Spinal cord (tissue), 10 donors: ENCODE results near the gene CYP2W1. TPM values are rescaled to one million over a fixed set of nuclear protein-coding genes. Genes with fewer than 3 reads are reported as not detected.

ENCODE experiments used
- DNase-seq, 6 donors: peaks; one replicate each; pipeline versions ENCODE4 v3.0.0 to v3.0.0-alpha.2; 2013 to 2015; ENCODE audit warnings: low spot score in 6 of 6, low read depth in 4 of 6
- H3K27ac ChIP-seq: one replicate; pipeline ENCODE4 v1.5.1; 2013; ENCODE audit warnings: low read depth, low read length, control low read depth
- H3K27me3 ChIP-seq: one replicate; pipeline ENCODE4 v1.6.1; 2013; ENCODE audit warnings: low read length; ENCODE audit not compliant: control insufficient read depth, insufficient read depth
- H3K36me3 ChIP-seq: one replicate; pipeline ENCODE4 v1.6.1; 2013; ENCODE audit warnings: low read length; ENCODE audit not compliant: control insufficient read depth, insufficient read depth
- H3K4me1 ChIP-seq: one replicate; pipeline ENCODE4 v1.6.1; 2013; ENCODE audit warnings: low read length; ENCODE audit not compliant: control insufficient read depth, insufficient read depth
- H3K4me3 ChIP-seq: one replicate; pipeline ENCODE4 v1.5.1; 2013; ENCODE audit warnings: low read depth, low read length, control low read depth
- H3K9me3 ChIP-seq: one replicate; pipeline ENCODE4 v1.6.1; 2013; ENCODE audit warnings: low read length; ENCODE audit not compliant: control insufficient read depth, insufficient read depth
- WGBS: methylation state at CpG from one replicate; pipeline ENCODE4 v1.1.5; 2013; ENCODE audit warnings: missing lambda C conversion rate; ENCODE audit not compliant: insufficient coverage; 5-methylcytosine and 5-hydroxymethylcytosine counted together
- polyA plus RNA-seq, 2 donors: library from polyadenylated mRNA; unstranded; fragments of 120-200 nt; gene quantifications; one replicate each; pipeline ENCODE4 v1.2.1, GENCODE V29; 2013; ENCODE audit not compliant: insufficient read length in 2 of 2
- total RNA-seq, 2 donors: library from RNA; depleted of rRNA in 1 of 2; stranded (reverse); fragments of 120-200 nt in 1 of 2; fragments of >200 nt in 1 of 2; gene quantifications; one replicate each; pipeline versions ENCODE4 v1.2.3 to v1.2.4, GENCODE V29; 2013 to 2014
- donor health status: healthy.

The CYP2W1 gene
- total and polyA plus RNA-seq, 4 donors: 0.44 to 1.8 (median 1.1) TPM

DNA sequence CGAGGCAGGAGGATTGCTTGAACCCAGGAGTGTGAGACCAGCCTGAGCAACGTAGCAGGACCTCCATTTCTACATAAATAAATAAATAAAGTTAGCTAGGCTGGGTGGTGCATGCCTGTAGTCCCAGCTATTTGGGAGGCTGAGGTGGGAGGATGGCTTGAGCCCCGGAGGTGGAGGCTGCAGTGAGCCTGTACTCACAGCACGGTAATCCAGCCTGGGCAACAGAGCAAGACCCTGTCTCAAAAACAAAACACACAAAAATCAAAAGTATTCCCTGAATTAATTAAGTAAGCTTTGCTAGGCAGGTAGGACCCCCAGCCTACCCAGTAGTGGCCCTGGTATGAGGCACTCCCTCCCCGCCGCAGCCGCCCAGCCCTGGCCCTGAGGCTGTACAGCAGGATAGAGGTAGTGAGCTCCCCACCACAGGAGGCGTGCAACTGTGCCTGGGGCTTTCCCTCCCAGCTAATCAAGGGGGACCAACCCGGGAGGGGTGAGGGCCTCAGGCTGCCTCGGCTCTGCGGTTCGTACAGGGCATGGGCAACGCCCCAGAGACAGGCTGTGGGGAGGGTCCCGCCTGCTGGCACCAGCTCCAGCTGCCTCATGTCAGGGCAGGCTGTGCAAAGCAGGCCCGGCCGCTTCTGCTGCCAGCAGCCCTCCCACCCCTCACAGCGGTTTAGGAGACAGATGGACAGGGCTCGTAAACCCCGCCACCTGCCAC is 1.0 kb upstream of the CYP2W1 start:
- Histone ChIP-seq H3K4me1 (peaks cover 42% of the 10 kb centered on the region), H3K36me3 (no peaks in the 10 kb centered on the region), H3K27ac (no peak overlapping the region), H3K27me3 (no peaks in the 10 kb centered on the region), H3K9me3 (no peaks in the 10 kb centered on the region), H3K4me3 (no peak overlapping the region)
- peak in 1 of 6 donors; percentile 16 for DNase-seq
- WGBS: 41% methylated on average over 13 of the region's 19 CpGs

- no peaks in the 10 kb centered on the region for H3K9me3 ChIP-seq
- no peak overlapping the region for H3K4me3 ChIP-seq
- WGBS: 52% methylated on average over 8 of the region's 10 CpGs
- peak overlapping the region; percentile 33 for H3K27ac ChIP-seq
- peaks cover 40% of the 10 kb centered on the region for H3K4me1 ChIP-seq
- no peaks in the 10 kb centered on the region for H3K27me3 ChIP-seq
- no peaks in the 10 kb centered on the region for H3K36me3 ChIP-seq
- no peak for DNase-seq
Measured at GRCh38 chr7:982511-983003, 424 bp upstream of the CYP2W1 start.

- no peak overlapping the region for H3K27ac ChIP-seq
- no peaks in the 10 kb centered on the region for H3K27me3 ChIP-seq
- H3K4me1 ChIP-seq: peaks cover 40% of the 10 kb centered on the region
- DNase-seq: no peak
- H3K36me3 ChIP-seq: no peaks in the 10 kb centered on the region
- H3K4me3 ChIP-seq: no peak overlapping the region
- 94% methylated on average over 11 of the region's 20 CpGs for WGBS
- no peaks in the 10 kb centered on the region for H3K9me3 ChIP-seq
Measured at GRCh38 chr7:983616-984071, 663 bp downstream of the CYP2W1 start.

DNA sequence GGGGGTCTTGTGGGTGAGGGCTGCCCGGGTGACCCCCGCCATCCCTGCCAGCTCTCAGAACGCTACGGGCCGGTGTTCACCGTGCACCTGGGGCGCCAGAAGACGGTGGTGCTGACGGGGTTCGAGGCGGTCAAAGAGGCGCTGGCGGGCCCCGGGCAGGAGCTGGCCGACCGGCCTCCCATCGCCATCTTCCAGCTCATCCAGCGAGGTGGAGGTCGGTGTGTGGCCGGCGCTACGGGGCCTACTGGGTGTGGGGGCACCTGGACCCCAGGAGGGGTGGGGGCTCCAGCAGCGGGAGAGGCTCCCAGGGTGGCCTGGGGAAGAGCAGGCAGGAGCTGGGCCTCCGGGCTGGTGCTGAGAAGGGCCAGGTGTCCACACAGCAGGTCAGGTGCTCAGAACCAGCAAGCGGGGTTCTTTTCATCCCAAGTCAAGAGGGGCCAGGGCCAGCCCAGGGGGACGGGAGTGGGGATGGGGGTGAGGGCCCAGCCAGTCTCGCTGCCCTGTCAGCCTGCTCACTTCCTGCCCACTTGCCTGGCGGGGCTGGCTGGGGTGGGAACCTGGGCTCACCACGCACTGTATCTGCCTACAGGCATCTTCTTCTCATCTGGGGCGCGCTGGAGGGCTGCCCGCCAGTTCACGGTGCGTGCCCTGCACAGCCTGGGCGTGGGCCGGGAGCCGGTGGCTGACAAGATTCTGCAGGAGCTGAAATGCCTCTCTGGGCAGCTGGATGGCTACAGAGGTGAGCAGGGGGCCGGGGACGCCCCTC is 1.6 kb downstream of the CYP2W1 start:
- Histone ChIP-seq H3K27me3 (no peaks in the 10 kb centered on the region), H3K27ac (no peak overlapping the region), H3K9me3 (no peaks in the 10 kb centered on the region), H3K4me3 (no peak overlapping the region), H3K36me3 (no peaks in the 10 kb centered on the region), H3K4me1 (peaks cover 44% of the 10 kb centered on the region)
- WGBS: 90% methylated on average over 37 of the region's 39 CpGs
- DNase-seq: no peak

- H3K27ac ChIP-seq: no peak overlapping the region
- 67% methylated on average over 15 of the region's 16 CpGs for WGBS
- no peak for DNase-seq
- peaks cover 44% of the 10 kb centered on the region for H3K4me1 ChIP-seq
- H3K36me3 ChIP-seq: no peaks in the 10 kb centered on the region
- H3K9me3 ChIP-seq: no peaks in the 10 kb centered on the region
- H3K27me3 ChIP-seq: no peaks in the 10 kb centered on the region
- H3K4me3 ChIP-seq: no peak overlapping the region
Measured at GRCh38 chr7:985127-985416, 2.1 kb downstream of the CYP2W1 start.

DNA sequence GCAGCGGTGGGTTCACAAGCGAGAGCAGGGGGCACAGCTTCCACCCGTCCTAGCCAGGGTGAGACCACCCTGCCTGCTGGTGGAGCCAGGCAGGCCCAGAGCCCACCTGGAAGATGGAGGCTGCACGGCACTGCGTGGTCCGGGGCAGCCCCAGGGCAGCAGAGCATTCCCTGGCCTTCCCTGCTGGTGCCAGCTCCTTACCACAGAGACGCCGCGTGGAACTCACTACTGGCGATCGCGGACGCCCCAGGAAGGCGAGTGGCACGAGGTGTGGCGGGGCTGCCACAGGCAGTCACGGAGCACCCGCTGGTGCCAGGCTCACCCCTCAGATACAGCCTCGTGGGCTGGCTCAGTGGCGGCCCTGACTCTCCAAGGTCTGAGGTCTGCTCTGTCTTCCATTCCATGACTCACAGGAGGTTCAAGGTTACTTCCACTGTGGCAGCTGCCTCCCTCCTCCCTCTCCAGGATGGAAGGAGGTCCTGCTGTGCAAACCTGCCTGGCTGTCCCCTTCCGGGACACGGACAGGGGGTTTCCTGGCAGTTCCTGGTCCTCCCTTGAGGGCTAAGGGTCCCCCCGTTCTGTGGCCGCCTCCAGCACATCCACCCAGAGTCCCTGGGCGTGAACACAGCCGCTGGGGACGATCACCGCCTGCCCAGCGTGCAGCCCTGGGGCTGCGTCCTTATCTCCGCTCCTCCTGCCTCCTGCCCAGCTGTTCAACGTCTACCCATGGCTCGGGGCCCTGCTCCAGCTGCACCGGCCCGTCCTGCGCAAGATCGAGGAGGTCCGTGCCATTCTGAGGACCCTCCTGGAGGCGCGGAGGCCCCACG is 3.1 kb downstream of the CYP2W1 start:
- Histone ChIP-seq H3K27ac (no peak overlapping the region), H3K27me3 (no peaks in the 10 kb centered on the region), H3K36me3 (peaks cover 7% of the 10 kb centered on the region), H3K4me1 (peaks cover 44% of the 10 kb centered on the region), H3K4me3 (no peak overlapping the region), H3K9me3 (no peaks in the 10 kb centered on the region)
- DNase-seq: no peak
- 76% methylated on average over 41 of the region's 41 CpGs for WGBS

DNA sequence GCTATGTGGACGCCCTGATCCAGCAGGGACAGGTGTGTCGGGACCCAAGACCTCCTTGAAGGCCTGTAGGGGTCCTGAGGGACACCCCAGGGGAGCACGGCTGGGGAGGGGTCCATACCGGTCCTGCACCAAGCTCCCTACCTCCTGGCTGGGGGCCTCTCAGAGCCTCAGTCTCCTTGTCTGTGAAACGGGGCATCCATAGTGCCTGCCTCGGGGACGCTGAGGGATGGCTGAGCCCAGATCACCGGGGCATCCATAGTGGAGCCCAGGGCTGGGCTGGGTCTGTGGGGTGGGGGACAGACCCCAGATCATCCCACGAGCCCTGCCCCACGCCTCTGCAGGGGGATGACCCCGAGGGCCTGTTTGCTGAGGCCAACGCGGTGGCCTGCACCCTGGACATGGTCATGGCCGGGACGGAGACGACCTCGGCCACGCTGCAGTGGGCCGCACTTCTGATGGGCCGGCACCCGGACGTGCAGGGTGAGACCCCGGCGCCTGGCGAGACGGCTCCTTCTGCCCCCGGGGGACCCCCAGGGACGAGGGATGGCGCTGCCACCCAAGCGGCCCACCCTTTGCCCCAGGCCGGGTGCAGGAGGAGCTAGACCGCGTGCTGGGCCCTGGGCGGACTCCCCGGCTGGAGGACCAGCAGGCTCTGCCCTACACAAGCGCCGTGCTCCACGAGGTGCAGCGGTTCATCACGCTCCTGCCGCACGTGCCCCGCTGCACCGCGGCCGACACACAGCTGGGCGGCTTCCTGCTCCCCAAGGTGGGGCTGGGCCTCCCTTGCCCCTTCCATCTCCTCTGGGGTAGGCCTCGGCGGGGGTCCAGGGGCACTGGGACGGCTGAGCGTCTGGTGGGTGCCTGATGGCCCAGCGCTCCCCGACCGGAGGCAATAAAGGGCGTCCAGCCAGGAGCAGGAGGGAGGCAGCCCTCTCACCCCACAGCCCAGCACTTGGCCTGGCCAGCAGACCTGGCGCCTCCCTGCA is 4.1 kb downstream of the CYP2W1 start:
- no peak overlapping the region for H3K4me3 ChIP-seq
- no peak for DNase-seq

GRCh38 chr7:987909-988308 is 4.9 kb downstream of the CYP2W1 start:
- H3K27ac ChIP-seq: no peak overlapping the region
- WGBS: 70% methylated on average over 6 of the region's 6 CpGs
- DNase-seq: no peak
- peaks cover 8% of the 10 kb centered on the region for H3K36me3 ChIP-seq
- H3K27me3 ChIP-seq: no peaks in the 10 kb centered on the region
- no peak overlapping the region for H3K4me3 ChIP-seq
- H3K4me1 ChIP-seq: peaks cover 47% of the 10 kb centered on the region
- H3K9me3 ChIP-seq: no peaks in the 10 kb centered on the region

More for the DNA sequence above, 4.1 kb downstream of the CYP2W1 start:
- Histone ChIP-seq H3K4me1 (peaks cover 47% of the 10 kb centered on the region), H3K27ac (no peak overlapping the region), H3K36me3 (peaks cover 8% of the 10 kb centered on the region), H3K9me3 (no peaks in the 10 kb centered on the region), H3K27me3 (no peaks in the 10 kb centered on the region)
- 85% methylated on average over 54 of the region's 56 CpGs for WGBS
